Heart left ventricle (tissue), 13 donors: ENCODE data around the gene FPR1.

Experiments
- POLR2A ChIP-seq, 2 donors: fragments of 450-650 bp; IDR thresholded peaks; one replicate each; pipeline ENCODE4 v1.6.1; 2017; ENCODE audit warnings: antibody characterized with exemption in 2 of 2, mild to moderate bottlenecking in 2 of 2, moderate library complexity in 2 of 2
- TF ChIP-seq, protein P1 (sequence below), 12 donors: fragments of 200-600 bp; sonication (generic) in 4 of 12; IDR thresholded peaks; one replicate each; pipeline versions ENCODE4 v1.5.0 to v1.8.0; 2018 to 2022; ENCODE audit warnings: antibody characterized with exemption in 12 of 12, mild to moderate bottlenecking in 5 of 12
- donor health status: ischemic (EF 13 %, LVEDD 7.1; RV severe dilation, severe dysfunction).
- donor health status: DM: no; HTN: yes; CAD: no.
- donor health status: DM: no; HTN: no; CAD: no.
- donor health status: ischemic (EF 25% LVEDD 6.9; RV normal size, moderate dysfunction).
- donor health status: ischemic (EF 25% LVEDD 5.7; RV mildly dilated, moderate dysfunction).
- donor health status: ischemic (EF 35%, LVEDD 5.7; RV mildly dilated, moderate dysfunction).
- donor health status: nonischemic (EF 11% LVEDD 7.7; RV severe dilation, severe dysfunction).
- donor health status: DM: yes; HTN: yes; CAD: no.
- donor health status: PGD.
- donor health status: ischemic (EF 29% LVEDD 5.4; RV normal size, mild dysfunction).
- donor health status: nonischemic (EF 23%, LVEDD 6.1; RV moderate dilation, normal function).

DNA sequence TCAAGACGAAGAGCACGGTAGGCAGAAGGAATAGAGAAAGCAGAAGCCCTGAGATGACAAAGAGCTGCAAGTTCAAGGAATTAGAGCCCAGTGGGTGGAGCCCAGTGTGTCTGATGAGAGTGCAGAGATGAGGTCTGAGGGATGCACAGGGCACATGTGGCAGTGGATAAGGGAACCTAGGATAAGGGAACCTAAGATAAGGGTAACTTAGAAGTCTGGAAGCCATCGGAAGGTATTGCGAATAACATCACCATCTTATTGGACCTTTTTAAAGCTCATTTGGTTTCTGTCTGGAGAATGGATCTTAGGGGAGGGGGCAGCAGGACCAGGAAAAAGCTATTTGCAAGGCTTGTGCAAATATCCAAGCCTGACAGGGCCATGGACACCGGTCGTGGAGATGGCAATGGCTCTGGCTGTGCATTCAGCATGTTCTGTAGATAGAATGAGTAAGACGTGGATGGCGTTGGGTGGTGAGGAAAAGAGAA lies 44.6 kb upstream of the FPR1 start:
- TF ChIP-seq, protein P1, sequence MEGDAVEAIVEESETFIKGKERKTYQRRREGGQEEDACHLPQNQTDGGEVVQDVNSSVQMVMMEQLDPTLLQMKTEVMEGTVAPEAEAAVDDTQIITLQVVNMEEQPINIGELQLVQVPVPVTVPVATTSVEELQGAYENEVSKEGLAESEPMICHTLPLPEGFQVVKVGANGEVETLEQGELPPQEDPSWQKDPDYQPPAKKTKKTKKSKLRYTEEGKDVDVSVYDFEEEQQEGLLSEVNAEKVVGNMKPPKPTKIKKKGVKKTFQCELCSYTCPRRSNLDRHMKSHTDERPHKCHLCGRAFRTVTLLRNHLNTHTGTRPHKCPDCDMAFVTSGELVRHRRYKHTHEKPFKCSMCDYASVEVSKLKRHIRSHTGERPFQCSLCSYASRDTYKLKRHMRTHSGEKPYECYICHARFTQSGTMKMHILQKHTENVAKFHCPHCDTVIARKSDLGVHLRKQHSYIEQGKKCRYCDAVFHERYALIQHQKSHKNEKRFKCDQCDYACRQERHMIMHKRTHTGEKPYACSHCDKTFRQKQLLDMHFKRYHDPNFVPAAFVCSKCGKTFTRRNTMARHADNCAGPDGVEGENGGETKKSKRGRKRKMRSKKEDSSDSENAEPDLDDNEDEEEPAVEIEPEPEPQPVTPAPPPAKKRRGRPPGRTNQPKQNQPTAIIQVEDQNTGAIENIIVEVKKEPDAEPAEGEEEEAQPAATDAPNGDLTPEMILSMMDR (IDR thresholded peaks at IDR 0.05): no peak
- peak in 1 of 2 donors; percentile 38 for TF ChIP-seq POLR2A (IDR thresholded peaks at IDR 0.05)
